DND-41 (cell line): Measurements from ENCODE around the gene TMOD2.

Source experiments
- ATAC-seq: fragments of 200-7000 bp; cut with Tn5 transposase; 3 replicates; pipeline ENCODE4 v1.9.1; 2021; ENCODE audit warnings: low read depth; ENCODE audit not compliant: insufficient read depth
- DNase-seq: peaks from one replicate; pipeline ENCODE4 v3.0.0-alpha.2; 2020
- H2AFZ ChIP-seq: 2 replicates; pipeline ENCODE4 v1.6.0; 2012; ENCODE audit warnings: low read depth, low read length
- H3K27ac ChIP-seq: 2 replicates; pipeline ENCODE4 v1.5.1; 2012; ENCODE audit warnings: low read length, inconsistent platforms
- H3K27me3 ChIP-seq: fragments of 200-600 bp; sonication (generic); 2 replicates; pipeline ENCODE4 v1.6.0; 2012; ENCODE audit warnings: low read length, mild to moderate bottlenecking, inconsistent platforms; ENCODE audit not compliant: insufficient read depth, poor library complexity
- H3K36me3 ChIP-seq: 2 replicates; pipeline ENCODE4 v1.5.1; 2012; ENCODE audit warnings: low read length, inconsistent platforms; ENCODE audit not compliant: insufficient read depth
- H3K4me1 ChIP-seq: 2 replicates; pipeline ENCODE4 v1.5.1; 2012; ENCODE audit warnings: mild to moderate bottlenecking, low read length; ENCODE audit not compliant: insufficient read depth
- H3K4me2 ChIP-seq: 2 replicates; pipeline ENCODE4 v1.6.0; 2012; ENCODE audit warnings: mild to moderate bottlenecking, moderate library complexity, low read length, inconsistent platforms; ENCODE audit not compliant: insufficient read depth
- H3K4me3 ChIP-seq, 2 experiments: fragments of 200-600 bp in 1 of 2; shearing (Covaris generic) in 1 of 2; 2 replicates each; pipeline ENCODE4 v1.5.1; 2012 to 2016; ENCODE audit warnings: inconsistent platforms in 2 of 2, low read length in 2 of 2, mild to moderate bottlenecking in 2 of 2, low read depth in 1 of 2, moderate library complexity in 1 of 2
- H3K79me2 ChIP-seq: 2 replicates; pipeline ENCODE4 v1.6.0; 2012; ENCODE audit warnings: low read length, inconsistent platforms; ENCODE audit not compliant: insufficient read depth
- H3K9ac ChIP-seq: 2 replicates; pipeline ENCODE4 v1.6.0; 2012; ENCODE audit warnings: low read depth, mild to moderate bottlenecking, inconsistent platforms, low read length, moderate library complexity
- H3K9me3 ChIP-seq: 2 replicates; pipeline ENCODE4 v1.5.1; 2012; ENCODE audit warnings: low read length, moderate library complexity, mild to moderate bottlenecking, inconsistent platforms; ENCODE audit not compliant: insufficient read depth, severe bottlenecking
- H4K20me1 ChIP-seq: 2 replicates; pipeline ENCODE4 v1.6.0; 2012; ENCODE audit warnings: low read length; ENCODE audit not compliant: insufficient read depth
- CTCF ChIP-seq: IDR thresholded peaks from 2 replicates; pipeline ENCODE4 v1.5.1; 2012; ENCODE audit warnings: borderline replicate concordance, low read length, moderate library complexity, mild to moderate bottlenecking; ENCODE audit not compliant: poor library complexity, severe bottlenecking; ENCODE audit errors: extremely low read depth
- EZH2 ChIP-seq: IDR thresholded peaks from 3 replicates; pipeline ENCODE4 v1.6.1; 2012; ENCODE audit warnings: borderline replicate concordance, low read depth, mild to moderate bottlenecking, moderate library complexity, low read length, inconsistent platforms; ENCODE audit not compliant: severe bottlenecking

The TMOD2 gene

GRCh38 chr15:51828621-51829375 lies 77.4 kb downstream of the TMOD2 start:
- Histone ChIP-seq H2AFZ (peak overlapping the region; percentile 62), H3K27ac (no peak overlapping the region), H3K36me3 (no peaks in the 10 kb centered on the region; the same call in 1 of the 2 replicates), H3K4me3 (peak overlapping the region in 1 of 2 experiments; percentile 73; a peak in 2 of 4 replicates), H3K27me3 (no peaks in the 10 kb centered on the region), H3K9ac (no peak overlapping the region), H3K9me3 (no peaks in the 10 kb centered on the region), H3K4me2 (peak overlapping the region; percentile 71), H3K4me1 (peaks cover 30% of the 10 kb centered on the region), H3K79me2 (peaks cover 43% of the 10 kb centered on the region), H4K20me1 (peaks cover 15% of the 10 kb centered on the region; the same call in 1 of the 2 replicates)
- TF ChIP-seq EZH2 = no peak
- no peak for TF ChIP-seq CTCF
- DNase-seq = no peak
- no peak for ATAC-seq

- H3K27me3 ChIP-seq = no peaks in the 10 kb centered on the region
- H3K4me3 ChIP-seq = peak within 1 kb of the TSS; percentile 73 to 83
- no peak for TF ChIP-seq EZH2
- TF ChIP-seq CTCF = no peak
- peaks cover 17% of the 10 kb centered on the region; the same call in 1 of the 2 replicates for H4K20me1 ChIP-seq
- no peaks in the 10 kb centered on the region; the same call in 1 of the 2 replicates for H3K36me3 ChIP-seq
- H3K79me2 ChIP-seq = peaks cover 51% of the 10 kb centered on the region
- peak within 1 kb of the TSS; percentile 71 for H3K4me2 ChIP-seq
- ATAC-seq = peak; percentile 86
- peak within 1 kb of the TSS; percentile 62 for H2AFZ ChIP-seq
- H3K9me3 ChIP-seq = no peaks in the 10 kb centered on the region
- H3K9ac ChIP-seq = peak within 1 kb of the TSS; percentile 73
- DNase-seq = peak; percentile 87
- H3K4me1 ChIP-seq = peaks cover 30% of the 10 kb centered on the region
- peak within 1 kb of the TSS; percentile 62 for H3K27ac ChIP-seq
Observed at GRCh38 chr15:51829376-51830275, 78.2 kb downstream of the TMOD2 start, which contains the start of gene TMOD3. Gene TMOD3 (plus strand): TSS chr15:51829653. CDS start chr15:51862885, 33,232 bp downstream.

- Histone ChIP-seq H3K4me1 (peaks cover 30% of the 10 kb centered on the region), H4K20me1 (peaks cover 22% of the 10 kb centered on the region), H3K27ac (peak overlapping the region; percentile 62), H3K36me3 (no peaks in the 10 kb centered on the region; the same call in 1 of the 2 replicates), H3K9ac (peak overlapping the region; percentile 73), H3K9me3 (no peaks in the 10 kb centered on the region), H3K27me3 (no peaks in the 10 kb centered on the region), H2AFZ (peak overlapping the region; percentile 62), H3K4me3 (peak overlapping the region; percentile 73 to 83), H3K4me2 (peak overlapping the region; percentile 71), H3K79me2 (peaks cover 58% of the 10 kb centered on the region)
- DNase-seq (no peak), ATAC-seq (peak; percentile 47; the same call in 2 of the 3 replicates)
- no peak for TF ChIP-seq CTCF
- no peak for TF ChIP-seq EZH2
Observed at GRCh38 chr15:51830276-51830806, 78.9 kb downstream of the TMOD2 start.
